NT2/D1 (cell line): ENCODE data around the gene FMNL2.

ENCODE experiments used
- DNase-seq: peaks from one replicate; pipeline ENCODE4 v3.0.0-alpha.2; 2011; ENCODE audit warnings: low read depth, low spot score
- H3K27me3 ChIP-seq: 2 replicates; pipeline ENCODE4 v1.6.0; 2011; ENCODE audit warnings: mild to moderate bottlenecking; ENCODE audit not compliant: insufficient read length, insufficient read depth
- H3K36me3 ChIP-seq: 2 replicates; pipeline ENCODE4 v1.6.1; 2011; ENCODE audit warnings: mild to moderate bottlenecking, low read length, mixed read lengths; ENCODE audit not compliant: insufficient read depth, insufficient read length
- H3K4me1 ChIP-seq: 2 replicates; pipeline ENCODE4 v1.5.1; 2011; ENCODE audit not compliant: insufficient read depth, insufficient read length
- H3K4me3 ChIP-seq: 2 replicates; pipeline ENCODE4 v1.5.1; 2011; ENCODE audit warnings: low read depth; ENCODE audit not compliant: insufficient read length
- H3K9ac ChIP-seq: 2 replicates; pipeline ENCODE4 v1.6.0; 2011; ENCODE audit warnings: low read depth; ENCODE audit not compliant: insufficient read length
- H3K9me3 ChIP-seq: 2 replicates; pipeline ENCODE4 v1.5.1; 2011; ENCODE audit warnings: mild to moderate bottlenecking, low read length; ENCODE audit not compliant: insufficient read depth
- SUZ12 ChIP-seq: IDR thresholded peaks from 2 replicates; pipeline ENCODE4 v1.6.1; 2011; ENCODE audit not compliant: insufficient read length, insufficient read depth; ENCODE audit errors: extremely low read depth
- YY1 ChIP-seq: IDR thresholded peaks from 2 replicates; pipeline ENCODE4 v1.6.1; 2011; ENCODE audit not compliant: insufficient read length, insufficient read depth
- ZNF274 ChIP-seq: IDR thresholded peaks from 2 replicates; pipeline ENCODE4 v1.6.1; 2011; ENCODE audit warnings: mild to moderate bottlenecking, low read depth, low read length

Gene FMNL2

GRCh38 chr2:152618193-152618564 is 283.2 kb downstream of the FMNL2 start:
- Histone ChIP-seq H3K9me3 (no peaks in the 10 kb centered on the region), H3K9ac (no peak overlapping the region), H3K36me3 (peaks cover 68% of the 10 kb centered on the region), H3K27me3 (no peaks in the 10 kb centered on the region), H3K4me3 (no peak overlapping the region), H3K4me1 (no peaks in the 10 kb centered on the region)
- TF ChIP-seq ZNF274, result no peak
- no peak for TF ChIP-seq SUZ12
- TF ChIP-seq YY1, result no peak
- no peak for DNase-seq

DNA sequence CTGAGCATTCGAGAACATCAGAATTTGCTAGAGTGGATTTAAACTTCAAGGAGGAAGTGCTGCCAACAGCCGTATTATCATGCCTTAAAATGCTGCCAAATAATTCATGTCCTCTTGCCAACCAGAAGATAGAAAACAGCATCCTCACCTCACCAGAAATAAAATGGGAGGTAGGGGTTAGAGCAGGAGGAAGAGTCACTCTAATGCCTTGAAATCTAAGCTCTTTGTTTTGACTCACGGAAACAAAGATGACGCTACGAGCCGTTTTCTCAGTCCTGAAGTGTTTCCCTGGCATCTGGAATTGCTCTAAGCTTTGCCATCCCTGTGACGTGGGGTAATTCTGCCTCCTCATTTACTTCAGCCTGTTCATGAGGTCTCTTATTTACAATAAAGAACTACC is 285.2 kb downstream of the FMNL2 start:
- no peak overlapping the region for H3K4me3 ChIP-seq
- no peak for DNase-seq
- no peaks in the 10 kb centered on the region for H3K4me1 ChIP-seq
- H3K9me3 ChIP-seq, result no peaks in the 10 kb centered on the region
- TF ChIP-seq ZNF274 (no peak), YY1 (no peak), SUZ12 (no peak)
- peaks cover 68% of the 10 kb centered on the region for H3K36me3 ChIP-seq
- H3K9ac ChIP-seq, result no peak overlapping the region
- no peaks in the 10 kb centered on the region for H3K27me3 ChIP-seq

GRCh38 chr2:152620985-152621384 is 286.0 kb downstream of the FMNL2 start:
- TF ChIP-seq SUZ12 (no peak), ZNF274 (no peak), YY1 (no peak)
- Histone ChIP-seq H3K9ac (no peak overlapping the region), H3K9me3 (no peaks in the 10 kb centered on the region), H3K27me3 (no peaks in the 10 kb centered on the region), H3K36me3 (peaks cover 64% of the 10 kb centered on the region), H3K4me1 (no peaks in the 10 kb centered on the region), H3K4me3 (no peak overlapping the region)
- DNase-seq, result no peak

DNA sequence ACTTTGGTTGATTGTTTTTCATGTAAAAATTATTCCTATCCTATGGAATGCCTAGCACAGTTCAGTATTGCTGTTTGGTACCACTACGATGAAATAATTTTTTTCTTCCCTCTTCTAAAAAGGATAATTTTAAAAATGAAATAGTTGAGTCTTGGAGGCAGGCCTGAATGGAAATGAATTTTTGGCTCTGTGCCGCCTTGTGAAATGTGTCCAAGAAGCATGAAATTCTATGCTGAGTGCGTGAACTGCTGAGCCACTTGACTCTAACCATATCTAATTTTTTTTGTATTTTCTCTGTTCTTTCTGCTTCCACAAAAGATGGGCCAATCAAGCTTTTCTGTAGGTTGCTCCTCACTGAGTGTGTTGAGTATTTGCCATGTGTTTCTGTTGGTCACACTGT is 287.2 kb downstream of the FMNL2 start:
- no peak overlapping the region for H3K9ac ChIP-seq
- DNase-seq, result no peak
- no peaks in the 10 kb centered on the region for H3K9me3 ChIP-seq
- no peak for TF ChIP-seq YY1
- H3K4me1 ChIP-seq, result no peaks in the 10 kb centered on the region
- H3K27me3 ChIP-seq, result no peaks in the 10 kb centered on the region
- no peak overlapping the region for H3K4me3 ChIP-seq
- H3K36me3 ChIP-seq, result peaks cover 56% of the 10 kb centered on the region

- Histone ChIP-seq H3K9ac (no peak overlapping the region), H3K27me3 (no peaks in the 10 kb centered on the region), H3K4me3 (no peak overlapping the region), H3K4me1 (no peaks in the 10 kb centered on the region), H3K36me3 (peaks cover 51% of the 10 kb centered on the region), H3K9me3 (no peaks in the 10 kb centered on the region)
- no peak for DNase-seq
- TF ChIP-seq ZNF274, result no peak
- no peak for TF ChIP-seq SUZ12
- TF ChIP-seq YY1, result no peak
Measured at GRCh38 chr2:152623076-152623740, 288.2 kb downstream of the FMNL2 start.

- H3K4me1 ChIP-seq, result no peaks in the 10 kb centered on the region
- peaks cover 50% of the 10 kb centered on the region for H3K36me3 ChIP-seq
- no peak for TF ChIP-seq ZNF274
- TF ChIP-seq SUZ12, result no peak
- no peak for TF ChIP-seq YY1
- H3K4me3 ChIP-seq, result no peak overlapping the region
- no peaks in the 10 kb centered on the region for H3K9me3 ChIP-seq
- H3K9ac ChIP-seq, result no peak overlapping the region
- no peak for DNase-seq
- no peaks in the 10 kb centered on the region for H3K27me3 ChIP-seq
Measured at GRCh38 chr2:152623775-152624174, 288.8 kb downstream of the FMNL2 start.

DNA sequence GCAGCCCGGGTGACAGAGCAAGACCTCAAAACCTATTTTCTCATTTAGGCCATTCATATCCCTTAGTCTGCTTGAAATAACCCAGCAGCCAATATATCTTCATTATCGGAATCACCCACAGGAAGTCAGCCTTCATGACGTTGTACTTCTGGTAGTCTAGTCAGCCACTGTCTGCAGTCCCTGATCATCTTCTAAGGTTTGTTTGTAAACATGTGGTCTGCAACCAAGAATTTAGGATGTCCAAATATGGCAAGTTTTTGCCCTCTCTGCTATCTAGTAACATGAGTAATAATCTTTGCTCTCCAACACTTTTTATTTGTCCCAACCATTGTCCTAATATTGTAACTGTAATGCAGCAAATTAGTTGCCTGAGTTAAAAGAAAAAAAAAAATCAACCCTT is 289.8 kb downstream of the FMNL2 start:
- Histone ChIP-seq H3K27me3 (no peaks in the 10 kb centered on the region), H3K9ac (no peak overlapping the region), H3K4me1 (no peaks in the 10 kb centered on the region), H3K9me3 (no peaks in the 10 kb centered on the region), H3K36me3 (peaks cover 44% of the 10 kb centered on the region), H3K4me3 (no peak overlapping the region)
- DNase-seq, result no peak
- no peak for TF ChIP-seq ZNF274
- TF ChIP-seq YY1, result no peak
- no peak for TF ChIP-seq SUZ12

GRCh38 chr2:152626911-152627339 is 292.0 kb downstream of the FMNL2 start:
- Histone ChIP-seq H3K4me1 (no peaks in the 10 kb centered on the region), H3K4me3 (no peak overlapping the region), H3K9ac (no peak overlapping the region), H3K9me3 (no peaks in the 10 kb centered on the region), H3K27me3 (no peaks in the 10 kb centered on the region), H3K36me3 (peaks cover 37% of the 10 kb centered on the region)
- TF ChIP-seq SUZ12, result no peak
- TF ChIP-seq YY1, result no peak
- no peak for TF ChIP-seq ZNF274
- DNase-seq, result no peak
